A549 treated with CpdA at 1 μM for 4 hours (cell line): ENCODE measurements around the gene SEMA6A. TPM values are rescaled to one million over a fixed set of nuclear protein-coding genes. Genes with fewer than 3 reads are reported as not detected.

Source experiments
- total RNA-seq: library from RNA; stranded (reverse); fragments of 200-300 nt; extraction: Qiagen RNA extraction; gene quantifications from 5 replicates; pipeline ENCODE4 v1.2.3, GENCODE V29; 2022; ENCODE audit warnings: low read depth

SEMA6A gene
- total RNA-seq, result 0.07 to 0.21 TPM (median 0.13 TPM) in 5 replicates

GRCh38 chr5:116574367-116575325, at the start of gene SEMA6A:
Gene SEMA6A, minus strand, starts transcription at chr5:116574823. Its CDS starts 69,879 bp downstream, at chr5:116504944.

